ENCODE data around the gene TRAF3.
A peak's percentile ranks its signal among the peaks of the same experiment; 100 is the strongest.
"Not testable (repeated sequence)": the region's sequence is repeated elsewhere in the genome, so short reads cannot be mapped to it uniquely, and the experiment has no call there.

The TRAF3 gene

DNA sequence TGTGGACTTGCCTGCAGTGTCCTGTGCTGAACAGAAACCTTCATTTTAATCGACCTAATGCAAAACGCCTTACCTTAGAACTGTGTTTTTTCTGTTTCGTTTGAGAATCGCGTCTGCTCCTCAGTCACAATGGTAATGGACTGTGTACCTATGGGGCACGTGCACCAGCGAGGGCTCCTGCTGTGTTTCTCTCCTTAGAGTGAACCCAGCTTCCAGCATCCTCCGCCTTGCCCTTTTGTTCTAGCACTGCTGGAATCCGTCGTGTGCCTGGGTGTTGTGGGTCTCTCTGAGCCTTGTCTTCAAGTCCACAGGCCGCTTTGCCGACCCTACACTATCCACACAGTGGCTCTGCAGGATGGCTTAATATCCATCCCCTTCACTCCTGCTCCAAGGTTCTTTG lies 148.9 kb downstream of the TRAF3 start:
- H3K4me3 ChIP-seq (ENCODE audit: low read length): no peak overlapping the region
- TF ChIP-seq, protein P1, sequence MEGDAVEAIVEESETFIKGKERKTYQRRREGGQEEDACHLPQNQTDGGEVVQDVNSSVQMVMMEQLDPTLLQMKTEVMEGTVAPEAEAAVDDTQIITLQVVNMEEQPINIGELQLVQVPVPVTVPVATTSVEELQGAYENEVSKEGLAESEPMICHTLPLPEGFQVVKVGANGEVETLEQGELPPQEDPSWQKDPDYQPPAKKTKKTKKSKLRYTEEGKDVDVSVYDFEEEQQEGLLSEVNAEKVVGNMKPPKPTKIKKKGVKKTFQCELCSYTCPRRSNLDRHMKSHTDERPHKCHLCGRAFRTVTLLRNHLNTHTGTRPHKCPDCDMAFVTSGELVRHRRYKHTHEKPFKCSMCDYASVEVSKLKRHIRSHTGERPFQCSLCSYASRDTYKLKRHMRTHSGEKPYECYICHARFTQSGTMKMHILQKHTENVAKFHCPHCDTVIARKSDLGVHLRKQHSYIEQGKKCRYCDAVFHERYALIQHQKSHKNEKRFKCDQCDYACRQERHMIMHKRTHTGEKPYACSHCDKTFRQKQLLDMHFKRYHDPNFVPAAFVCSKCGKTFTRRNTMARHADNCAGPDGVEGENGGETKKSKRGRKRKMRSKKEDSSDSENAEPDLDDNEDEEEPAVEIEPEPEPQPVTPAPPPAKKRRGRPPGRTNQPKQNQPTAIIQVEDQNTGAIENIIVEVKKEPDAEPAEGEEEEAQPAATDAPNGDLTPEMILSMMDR (IDR thresholded peaks at IDR 0.05; ENCODE audit: insufficient read depth, low read depth, low read length, missing control alignments): no peak
- no peak for DNase-seq (ENCODE audit: low read depth)

DNA sequence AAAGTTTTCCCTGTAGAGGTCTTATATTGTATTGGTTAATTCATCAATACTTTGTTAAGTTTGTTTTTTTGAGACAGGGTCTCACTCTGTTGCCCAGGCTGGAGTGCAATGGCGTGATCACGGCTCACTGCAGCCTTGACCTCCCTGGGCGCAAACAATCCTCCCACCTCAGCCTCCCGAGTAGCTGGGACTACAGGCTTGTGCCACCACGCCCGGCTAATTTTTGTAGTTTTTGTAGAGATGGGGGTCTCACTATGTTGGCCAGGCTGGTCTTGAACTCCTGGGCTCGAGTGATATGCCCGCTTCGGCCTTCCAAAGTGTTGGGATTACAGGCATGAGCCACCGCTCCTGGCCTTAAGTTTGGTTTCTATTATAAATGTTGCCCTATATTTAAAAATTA lies 149.6 kb downstream of the TRAF3 start:
- H3K4me3 ChIP-seq (ENCODE audit: low read length); DNase-seq (ENCODE audit: low read depth): not testable (repeated sequence)

DNA sequence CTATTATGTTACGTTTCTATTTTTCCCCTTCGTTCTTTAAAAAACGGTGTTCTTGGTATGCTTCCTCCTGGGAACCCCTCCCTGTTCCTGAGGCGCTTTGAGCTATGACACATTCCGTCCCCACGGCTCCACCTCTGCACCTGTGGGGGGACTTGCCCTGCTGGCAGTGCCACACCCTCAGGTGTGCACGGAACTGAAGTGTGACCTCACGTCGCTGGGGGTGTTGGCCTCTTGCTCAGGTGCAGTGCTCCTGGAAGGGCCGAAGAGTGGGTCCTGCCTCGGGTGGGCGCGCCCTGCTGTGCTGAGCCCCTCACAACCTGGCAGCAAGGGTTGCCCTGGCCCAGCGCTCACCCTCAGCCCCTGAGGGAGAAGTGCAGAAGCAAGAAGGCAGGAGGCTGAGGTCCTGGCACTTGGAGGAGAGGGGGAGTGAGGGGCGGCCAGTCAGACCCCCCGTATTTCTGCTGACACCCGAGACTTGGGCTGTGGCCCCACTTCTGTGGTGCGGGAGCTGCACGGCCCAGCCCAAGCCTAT lies 150.2 kb downstream of the TRAF3 start:
- H3K4me3 ChIP-seq (ENCODE audit: low read length): no peak overlapping the region
- peak; percentile 74 for DNase-seq (ENCODE audit: low read depth)
- TF ChIP-seq, protein P1 (IDR thresholded peaks at IDR 0.05; ENCODE audit: insufficient read depth, low read depth, low read length, missing control alignments): no peak

DNA sequence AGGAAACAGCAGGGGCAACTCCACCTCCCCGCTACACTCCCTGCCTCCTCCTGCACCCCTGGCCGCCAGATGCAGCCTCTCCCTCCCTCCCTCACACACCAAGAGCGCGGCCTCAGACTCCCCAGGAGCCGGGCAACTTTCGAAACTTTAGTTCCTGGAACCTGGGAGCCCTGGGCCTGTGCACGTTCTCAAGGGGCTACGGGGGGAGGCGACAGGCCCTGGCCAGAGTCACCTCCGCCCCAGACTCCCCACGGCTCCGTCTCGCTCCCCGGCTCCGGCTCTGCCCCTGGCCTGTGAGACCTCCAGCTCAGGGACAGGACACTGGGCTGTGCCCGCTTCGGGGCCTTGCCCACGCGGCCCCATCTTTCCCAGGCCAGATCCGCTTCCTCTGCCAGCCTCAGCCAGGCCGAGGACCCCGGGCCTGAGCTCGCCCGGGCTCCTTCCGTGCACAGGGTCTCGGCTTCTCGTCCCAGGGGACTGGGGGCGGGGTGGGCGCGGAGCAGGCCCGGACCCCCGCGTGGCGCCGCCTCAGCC lies 150.7 kb downstream of the TRAF3 start:
- TF ChIP-seq, protein P1 (IDR thresholded peaks at IDR 0.05; ENCODE audit: insufficient read depth, low read depth, low read length, missing control alignments): no peak
- H3K4me3 ChIP-seq (ENCODE audit: low read length): peak overlapping the region; percentile 31
- no peak for DNase-seq (ENCODE audit: low read depth)

DNA sequence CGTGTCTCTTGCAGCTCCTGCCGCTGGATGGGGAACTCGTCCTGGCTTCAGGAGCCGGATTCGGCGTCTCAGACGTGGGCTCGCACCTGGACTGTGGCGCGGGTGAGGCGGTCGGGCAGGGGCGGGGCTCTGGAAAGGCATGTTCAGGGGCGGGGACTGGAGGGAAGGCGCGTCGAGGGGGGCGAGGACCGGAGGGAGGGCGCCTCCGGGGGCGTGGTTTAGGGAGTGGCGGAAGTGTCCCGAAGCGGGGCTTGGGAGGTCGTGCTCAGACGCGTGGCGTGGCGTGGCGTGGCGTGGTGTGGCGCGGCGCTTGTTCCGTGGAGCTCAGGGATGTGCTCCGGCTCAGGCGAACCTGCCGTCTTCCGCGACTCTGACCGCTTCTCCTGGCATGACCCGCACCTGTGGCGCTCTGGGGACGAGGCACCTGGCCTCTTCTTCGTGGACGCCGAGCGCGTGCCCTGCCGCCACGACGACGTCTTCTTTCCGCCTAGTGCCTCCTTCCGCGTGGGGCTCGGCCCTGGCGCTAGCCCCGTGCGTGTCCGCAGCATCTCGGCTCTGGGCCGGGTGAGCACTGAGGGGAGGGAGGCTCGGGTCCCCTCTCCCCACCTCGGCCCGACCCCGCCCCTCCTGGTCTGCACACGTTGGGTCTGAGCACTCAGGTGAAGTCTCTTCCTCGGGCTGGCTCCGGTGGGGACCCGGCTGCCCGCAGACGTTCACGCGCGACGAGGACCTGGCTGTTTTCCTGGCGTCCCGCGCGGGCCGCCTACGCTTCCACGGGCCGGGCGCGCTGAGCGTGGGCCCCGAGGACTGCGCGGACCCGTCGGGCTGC lies 151.4 kb downstream of the TRAF3 start:
- DNase-seq (ENCODE audit: low read depth): peak; percentile 63
- TF ChIP-seq, protein P1 (IDR thresholded peaks at IDR 0.05; ENCODE audit: insufficient read depth, low read depth, low read length, missing control alignments): no peak
- H3K4me3 ChIP-seq (ENCODE audit: low read length): peak overlapping the region; percentile 31

DNA sequence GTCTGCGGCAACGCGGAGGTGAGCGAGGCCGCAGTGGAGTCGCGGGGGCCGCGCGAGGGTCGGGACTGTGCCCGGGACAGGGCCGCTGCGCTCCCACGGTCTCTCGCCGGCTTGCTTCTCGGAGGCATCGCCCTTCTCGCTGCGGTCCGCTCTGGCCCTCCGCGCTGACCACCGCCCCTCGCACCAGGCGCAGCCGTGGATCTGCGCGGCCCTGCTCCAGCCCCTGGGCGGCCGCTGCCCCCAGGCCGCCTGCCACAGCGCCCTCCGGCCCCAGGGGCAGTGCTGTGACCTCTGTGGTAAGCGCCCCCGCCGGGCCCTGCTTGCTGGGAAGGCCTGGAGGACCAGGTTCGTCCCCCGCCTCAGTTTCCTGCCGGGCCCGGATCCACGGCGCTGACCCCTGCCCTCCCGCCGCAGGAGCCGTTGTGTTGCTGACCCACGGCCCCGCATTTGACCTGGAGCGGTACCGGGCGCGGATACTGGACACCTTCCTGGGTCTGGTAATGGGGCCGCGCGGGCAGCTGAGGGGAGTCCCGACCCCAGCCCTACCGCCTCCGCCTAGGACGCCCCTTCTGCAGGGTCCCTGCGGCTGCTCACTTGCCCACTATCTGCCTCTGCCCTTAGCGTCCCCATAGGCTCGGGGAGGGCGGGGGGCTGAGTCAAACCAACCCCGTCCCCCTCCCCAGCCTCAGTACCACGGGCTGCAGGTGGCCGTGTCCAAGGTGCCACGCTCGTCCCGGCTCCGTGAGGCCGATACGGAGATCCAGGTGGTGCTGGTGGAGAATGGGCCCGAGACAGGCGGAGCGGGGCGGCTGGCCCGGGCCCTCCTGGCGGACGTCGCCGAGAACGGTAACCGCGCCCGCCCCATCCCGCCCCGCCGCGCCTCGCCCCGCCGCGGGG lies 152.2 kb downstream of the TRAF3 start:
- no peak for DNase-seq (ENCODE audit: low read depth)
- TF ChIP-seq, protein P1 (IDR thresholded peaks at IDR 0.05; ENCODE audit: insufficient read depth, low read depth, low read length, missing control alignments): no peak
- peak overlapping the region; percentile 11 for H3K4me3 ChIP-seq (ENCODE audit: low read length)
